IMR-90 (cell line): ENCODE data around the gene FSIP1.

Source experiments
- CTCF ChIP-seq: conservative IDR thresholded peaks from 2 replicates; pipeline ENCODE4 v1.5.1; 2012; ENCODE audit warnings: mild to moderate bottlenecking, low read depth, low read length, improper control_type of control experiment
- FOS ChIP-seq: fragments of 150-350 bp; IDR thresholded peaks from 2 replicates; pipeline ENCODE4 v1.6.1; 2016; ENCODE audit warnings: low read depth, low read length
- MAFK ChIP-seq: IDR thresholded peaks from 2 replicates; pipeline ENCODE4 v1.6.1; 2012; ENCODE audit warnings: low read depth, low read length, improper control_type of control experiment
- MXI1 ChIP-seq: IDR thresholded peaks from 2 replicates; pipeline ENCODE4 v1.6.1; 2012; ENCODE audit warnings: low read depth, mild to moderate bottlenecking, low read length, moderate library complexity, borderline replicate concordance
- NFE2L2 ChIP-seq: fragments of 150-350 bp; IDR thresholded peaks from 2 replicates; pipeline ENCODE4 v1.6.1; 2016; ENCODE audit warnings: low read depth, mild to moderate bottlenecking, low read length
- RCOR1 ChIP-seq: IDR thresholded peaks from 2 replicates; pipeline ENCODE4 v1.6.1; 2012; ENCODE audit warnings: mild to moderate bottlenecking, low read length, improper control_type of control experiment; ENCODE audit not compliant: insufficient replicate concordance
- SMC3 ChIP-seq: fragments of 150-350 bp; IDR thresholded peaks from 2 replicates; pipeline ENCODE4 v1.6.1; 2016; ENCODE audit warnings: low read depth, mild to moderate bottlenecking, antibody characterized with exemption, low read length, moderate library complexity
- USF2 ChIP-seq: fragments of 150-350 bp; IDR thresholded peaks from 2 replicates; pipeline ENCODE4 v1.6.1; 2017; ENCODE audit warnings: mild to moderate bottlenecking, antibody characterized with exemption, low read length, low read depth

- no peak for TF ChIP-seq MXI1
- TF ChIP-seq CTCF = no peak
- TF ChIP-seq FOS = no peak
- no peak for TF ChIP-seq NFE2L2
- no peak for TF ChIP-seq USF2
- no peak for TF ChIP-seq MAFK
- TF ChIP-seq RCOR1 = no peak
- TF ChIP-seq SMC3 = no peak
These were observed 183.4 kb downstream of the FSIP1 start for GRCh38 chr15:39598958-39599845.
